Measurements from ENCODE around the gene PARP15. TPM values are rescaled to one million over a fixed set of nuclear protein-coding genes. Genes with fewer than 3 reads are reported as not detected.
"Not testable (repeated sequence)": the region's sequence is repeated elsewhere in the genome, so short reads cannot be mapped to it uniquely, and the experiment has no call there.

PARP15 gene
- total RNA-seq, 1 experiment from 2014 or later, result not detected

- no peak for DNase-seq (ENCODE audit: low read depth, low spot score)
- in situ Hi-C loops (cut with HindIII; ENCODE audit: low pct_unique_long_range_greater_than_20kb, low sequenced_read_pairs), result no loop called here
Measured at GRCh38 chr3:122640437-122640999, 63.1 kb downstream of the PARP15 start.

- in situ Hi-C loops (cut with HindIII; ENCODE audit: low pct_unique_long_range_greater_than_20kb, low sequenced_read_pairs), result no loop called here
- DNase-seq (ENCODE audit: low read depth, low spot score), result peak; percentile 34
Measured at GRCh38 chr3:122642935-122643334, 65.5 kb downstream of the PARP15 start.

DNA sequence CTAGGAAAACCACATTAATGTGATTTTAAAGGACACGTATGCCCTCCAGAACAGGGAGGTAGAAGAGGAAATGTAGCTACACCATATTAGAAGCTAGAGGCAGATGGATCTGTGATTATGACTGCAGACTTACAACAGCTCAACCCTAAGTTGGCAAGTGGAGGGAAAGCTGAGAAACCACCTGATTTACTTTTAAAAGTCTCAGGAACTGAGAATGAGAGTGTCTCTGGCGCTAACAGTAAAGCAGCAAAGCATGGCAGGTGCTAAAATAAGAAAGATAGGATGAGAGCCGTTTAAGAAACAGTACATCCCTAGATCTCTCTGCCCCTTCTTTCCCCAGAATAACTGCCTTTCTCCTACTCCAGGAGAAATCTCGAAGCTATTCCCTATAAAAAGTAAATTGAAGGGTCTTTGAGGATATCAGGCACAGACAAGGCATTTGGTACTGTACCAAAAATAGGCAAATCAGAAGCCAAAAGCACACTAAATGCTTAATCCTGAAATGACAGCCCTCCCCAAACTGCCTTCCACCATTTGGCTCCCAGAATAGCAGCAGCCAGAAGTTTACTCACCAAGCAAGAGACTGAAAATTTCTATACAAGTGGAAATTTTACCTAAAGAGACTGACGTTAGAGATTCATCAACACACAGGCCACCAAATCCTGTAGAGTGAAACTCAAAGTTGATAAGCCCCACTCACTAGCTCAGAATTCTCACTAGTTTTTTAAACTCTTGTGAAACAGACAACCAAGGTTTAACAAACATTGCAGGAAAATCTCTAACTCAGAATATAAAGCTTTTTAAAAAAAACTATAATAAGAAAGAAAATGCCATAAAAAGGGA is 68.9 kb downstream of the PARP15 start:
- no peak for DNase-seq (ENCODE audit: low read depth, low spot score)
- in situ Hi-C loops (cut with HindIII; ENCODE audit: low pct_unique_long_range_greater_than_20kb, low sequenced_read_pairs), result no loop called here

DNA sequence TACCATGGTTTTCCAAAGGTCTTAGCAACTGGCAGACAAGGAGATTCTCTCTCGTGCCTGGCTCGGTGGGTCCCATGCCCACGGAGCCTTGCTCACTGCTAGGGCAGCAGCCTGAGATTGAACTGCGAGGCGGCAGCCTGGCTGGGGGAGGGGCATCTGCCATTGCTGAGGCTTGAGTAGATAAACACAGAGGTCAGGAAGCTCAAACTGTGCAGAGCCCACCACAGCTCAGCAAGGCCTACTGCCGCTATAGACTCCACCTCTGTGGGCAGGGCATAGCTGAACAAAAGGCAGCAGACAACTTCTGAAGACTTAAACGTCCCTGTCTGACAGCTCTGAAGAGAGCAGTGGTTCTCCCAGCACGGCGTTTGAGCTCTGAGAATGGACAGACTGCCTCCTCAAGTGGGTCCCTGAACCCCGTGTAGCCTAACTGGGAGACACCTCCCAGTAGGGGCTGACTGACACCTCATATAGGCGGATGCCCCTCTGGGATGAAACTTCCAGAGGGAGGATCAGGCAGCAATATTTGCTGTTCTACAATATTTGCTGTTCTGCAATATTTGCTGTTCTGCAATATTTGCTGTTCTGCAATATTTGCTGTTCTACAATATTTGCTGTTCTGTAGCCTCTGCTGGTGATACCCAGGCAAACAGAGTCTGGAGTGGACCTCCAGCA is 73.9 kb downstream of the PARP15 start:
- DNase-seq (ENCODE audit: low read depth, low spot score); in situ Hi-C loops (cut with HindIII; ENCODE audit: low pct_unique_long_range_greater_than_20kb, low sequenced_read_pairs): not testable (repeated sequence)

DNA sequence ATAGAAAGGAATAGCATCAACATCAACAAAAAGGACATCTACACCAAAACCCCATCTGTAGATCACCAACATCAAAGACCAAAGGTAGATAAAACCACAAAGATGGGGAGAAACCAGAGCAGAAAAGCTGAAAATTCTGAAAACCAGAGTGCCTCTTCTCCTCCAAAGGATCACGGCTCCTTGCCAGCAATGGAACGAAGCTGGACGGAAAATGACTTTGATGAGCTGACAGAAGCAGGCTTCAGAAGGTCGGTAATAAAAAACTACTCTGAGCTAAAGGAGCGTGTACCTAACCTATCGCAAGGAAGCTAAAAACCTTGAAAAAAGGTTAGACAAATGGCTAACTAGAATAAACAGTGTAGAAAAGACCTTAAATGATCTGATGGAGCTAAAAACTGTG is 74.5 kb downstream of the PARP15 start:
- DNase-seq (ENCODE audit: low read depth, low spot score); in situ Hi-C loops (cut with HindIII; ENCODE audit: low pct_unique_long_range_greater_than_20kb, low sequenced_read_pairs): not testable (repeated sequence)

- DNase-seq (ENCODE audit: low read depth, low spot score); in situ Hi-C loops (cut with HindIII; ENCODE audit: low pct_unique_long_range_greater_than_20kb, low sequenced_read_pairs): not testable (repeated sequence)
Measured at GRCh38 chr3:122658336-122658735, 80.9 kb downstream of the PARP15 start.

- in situ Hi-C loops (cut with HindIII; ENCODE audit: low pct_unique_long_range_greater_than_20kb, low sequenced_read_pairs), result no loop called here
- peak; percentile 63 for DNase-seq (ENCODE audit: low read depth, low spot score)
Measured at GRCh38 chr3:122660297-122660974, 83.0 kb downstream of the PARP15 start.

DNA sequence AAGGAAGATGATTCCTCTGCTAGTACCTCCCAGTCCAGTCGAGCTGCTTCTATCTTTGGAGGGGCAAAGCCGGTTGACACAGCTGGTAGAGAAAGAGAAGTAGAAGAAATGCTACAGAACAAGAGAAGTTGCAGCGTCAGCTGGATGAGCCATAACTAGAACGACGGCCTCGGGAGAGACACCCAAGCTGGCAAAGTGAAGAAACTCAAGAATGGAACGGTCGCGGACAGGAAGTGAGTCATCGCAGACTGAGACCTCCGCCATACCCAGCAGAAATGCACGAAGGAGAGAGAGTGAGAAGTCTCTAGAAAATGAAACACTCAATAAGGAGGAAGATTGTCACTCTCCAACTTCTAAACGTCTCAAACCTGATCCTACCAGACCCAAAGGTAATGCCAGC is 84.2 kb downstream of the PARP15 start:
- in situ Hi-C loops (cut with HindIII; ENCODE audit: low pct_unique_long_range_greater_than_20kb, low sequenced_read_pairs), result no loop called here
- DNase-seq (ENCODE audit: low read depth, low spot score), result no peak

DNA sequence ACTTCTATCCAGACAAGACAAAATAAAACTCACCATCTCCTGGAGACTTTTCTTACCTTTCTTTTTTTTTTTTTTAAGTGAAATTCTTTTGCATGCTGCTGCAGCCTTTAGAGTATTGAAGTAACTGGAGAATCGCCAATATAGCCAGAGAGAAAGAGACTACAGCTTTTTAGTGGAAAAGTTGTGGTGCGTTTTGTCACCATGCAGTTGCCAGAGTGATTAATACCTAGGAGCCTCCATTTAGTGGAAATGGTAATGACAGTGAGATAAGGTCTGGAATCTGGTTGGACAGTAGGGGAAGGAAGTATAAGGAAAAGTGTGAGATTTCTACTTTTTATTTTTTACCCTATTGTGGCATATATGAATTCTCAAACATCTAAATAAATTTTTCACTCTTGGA is 85.1 kb downstream of the PARP15 start:
- no peak for DNase-seq (ENCODE audit: low read depth, low spot score)
- in situ Hi-C loops (cut with HindIII; ENCODE audit: low pct_unique_long_range_greater_than_20kb, low sequenced_read_pairs), result no loop called here

- DNase-seq (ENCODE audit: low read depth, low spot score), result no peak
- in situ Hi-C loops (cut with HindIII; ENCODE audit: low pct_unique_long_range_greater_than_20kb, low sequenced_read_pairs), result no loop called here
Measured at GRCh38 chr3:122665226-122665786, 87.9 kb downstream of the PARP15 start.

DNA sequence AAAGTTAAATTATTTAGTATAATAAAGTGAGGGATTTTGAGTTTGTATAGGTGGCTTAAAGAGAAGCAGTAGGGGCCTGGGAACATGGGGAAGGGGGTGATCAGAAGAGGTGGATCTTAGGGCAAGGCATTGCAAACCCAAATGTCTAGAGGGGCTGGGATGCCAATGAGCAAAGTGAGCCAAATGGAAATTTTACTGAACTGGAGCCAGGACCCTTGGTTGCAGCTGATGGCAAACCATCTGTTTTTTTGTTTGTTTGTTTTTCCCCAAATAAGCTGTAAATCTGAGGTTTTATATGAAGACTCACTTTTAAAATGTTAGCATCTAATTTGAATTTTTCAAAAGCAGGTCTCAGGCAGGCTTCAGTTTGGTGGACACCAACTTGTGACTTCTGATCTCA is 88.4 kb downstream of the PARP15 start:
- in situ Hi-C loops (cut with HindIII; ENCODE audit: low pct_unique_long_range_greater_than_20kb, low sequenced_read_pairs), result no loop called here

DNA sequence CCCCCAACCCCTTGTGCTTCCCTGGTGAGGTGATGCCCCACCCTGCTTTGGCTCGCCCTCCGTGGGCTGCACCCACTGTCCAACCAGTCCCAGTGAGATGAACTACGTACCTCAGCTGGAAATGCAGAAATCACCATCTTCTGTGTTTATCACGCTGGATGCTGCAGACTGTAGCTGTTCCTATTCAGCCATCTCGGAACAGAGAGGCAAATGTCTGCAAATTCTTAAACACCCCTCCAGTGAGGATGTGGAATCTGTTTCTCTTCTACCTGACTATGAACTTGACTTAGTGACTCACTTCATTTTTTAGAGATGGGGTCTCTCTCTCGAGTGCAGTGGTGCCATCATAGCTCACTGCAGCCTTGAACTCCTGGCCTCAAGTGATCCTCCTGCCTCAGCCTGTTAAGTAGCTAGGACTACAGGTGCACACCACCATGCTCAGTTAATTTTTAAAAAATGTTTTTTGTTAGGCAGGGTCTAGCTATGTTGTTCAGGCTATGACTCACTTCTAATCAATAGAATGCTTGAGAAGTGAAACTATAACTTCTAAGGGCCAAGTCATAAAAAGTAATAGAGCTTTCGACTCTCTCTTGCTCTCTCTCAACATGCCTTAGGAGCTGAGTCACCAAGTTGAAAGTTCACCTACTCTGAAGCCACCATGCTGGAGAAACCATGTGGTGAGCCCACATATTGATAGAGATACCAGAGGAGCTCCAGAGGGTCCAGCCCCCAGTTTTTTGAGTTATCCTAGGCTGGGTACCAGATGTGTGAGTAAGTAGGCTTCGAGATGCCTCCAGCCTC is 91.7 kb downstream of the PARP15 start:
- peak; percentile 6 for DNase-seq (ENCODE audit: low read depth, low spot score)
- in situ Hi-C loops (cut with HindIII; ENCODE audit: low pct_unique_long_range_greater_than_20kb, low sequenced_read_pairs), result no loop called here

More for the DNA sequence above, 88.4 kb downstream of the PARP15 start:
- DNase-seq (ENCODE audit: low read depth, low spot score), result no peak

GRCh38 chr3:122671553-122671952 is 94.1 kb downstream of the PARP15 start:
- in situ Hi-C loops (cut with HindIII; ENCODE audit: low pct_unique_long_range_greater_than_20kb, low sequenced_read_pairs), result no loop called here
- no peak for DNase-seq (ENCODE audit: low read depth, low spot score)

GRCh38 chr3:122674339-122674738 is 96.9 kb downstream of the PARP15 start:
- in situ Hi-C loops (cut with HindIII; ENCODE audit: low pct_unique_long_range_greater_than_20kb, low sequenced_read_pairs), result no loop called here
- DNase-seq (ENCODE audit: low read depth, low spot score), result no peak

DNA sequence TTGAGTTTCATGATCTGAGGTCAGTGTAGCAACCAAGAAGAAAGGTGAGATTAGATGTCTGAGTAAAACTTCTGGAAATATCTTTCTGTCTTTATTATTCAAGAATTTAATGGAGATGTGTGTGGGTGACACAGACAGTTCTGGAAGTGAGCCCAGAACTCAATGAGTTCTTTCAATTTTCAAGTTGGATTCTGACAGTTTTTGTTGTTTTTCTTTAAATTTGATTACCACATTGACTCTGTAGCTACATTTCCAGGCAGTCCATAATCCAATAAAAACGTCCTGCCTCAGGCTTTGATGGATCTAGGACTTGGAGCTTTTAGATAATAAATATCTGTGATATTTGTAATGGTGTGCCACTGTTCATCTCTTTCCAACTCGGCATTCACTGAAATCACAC is 99.3 kb downstream of the PARP15 start:
- no peak for DNase-seq (ENCODE audit: low read depth, low spot score)
- in situ Hi-C loops (cut with HindIII; ENCODE audit: low pct_unique_long_range_greater_than_20kb, low sequenced_read_pairs), result no loop called here

DNA sequence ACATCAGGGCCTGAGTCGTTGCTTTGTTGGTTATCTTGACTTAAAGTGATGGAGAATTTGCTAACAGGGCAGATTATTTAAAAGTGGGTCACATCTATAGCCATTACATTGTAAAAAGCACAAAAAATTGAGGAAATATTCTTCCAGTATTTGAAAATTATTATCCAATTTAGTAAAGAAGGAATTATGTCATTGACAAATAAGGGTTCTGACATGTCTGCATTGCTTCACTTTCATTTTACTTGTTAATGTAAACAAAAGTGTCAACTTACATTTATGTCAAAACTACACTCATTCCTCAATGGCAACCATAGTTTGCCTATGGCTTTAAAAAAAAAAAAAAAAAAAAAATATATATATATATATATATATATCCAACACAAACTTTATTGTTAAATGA is 99.8 kb downstream of the PARP15 start:
- DNase-seq (ENCODE audit: low read depth, low spot score), result no peak
- in situ Hi-C loops (cut with HindIII; ENCODE audit: low pct_unique_long_range_greater_than_20kb, low sequenced_read_pairs), result no loop called here

DNA sequence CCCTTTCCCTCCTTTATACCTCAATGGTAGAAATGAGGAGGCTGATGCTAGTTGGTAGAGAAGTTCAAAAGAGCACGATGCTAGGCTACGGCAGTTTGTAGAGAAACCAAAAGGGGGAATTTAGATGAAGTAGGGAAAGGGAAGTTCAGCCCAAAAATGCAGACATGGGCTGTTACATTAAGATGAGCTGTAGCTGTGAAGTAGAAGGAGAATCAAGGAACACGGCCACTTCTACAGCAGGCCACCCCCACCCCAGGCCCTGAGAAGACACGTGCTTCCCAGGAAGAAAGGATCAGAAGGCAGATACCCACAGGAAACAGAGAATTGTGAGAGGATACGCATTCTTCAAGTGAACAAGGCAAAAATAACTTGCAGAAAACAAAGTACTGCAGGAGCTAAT is 101.1 kb downstream of the PARP15 start:
- in situ Hi-C loops (cut with HindIII; ENCODE audit: low pct_unique_long_range_greater_than_20kb, low sequenced_read_pairs), result no loop called here
- no peak for DNase-seq (ENCODE audit: low read depth, low spot score)
